Fibroblast of skin of right quadriceps (primary cell): ENCODE results near the gene SECISBP2.

Source experiments
- DNase-seq: peaks from one replicate; pipeline ENCODE4 v3.0.0-alpha.2; 2013

SECISBP2 gene

GRCh38 chr9:89309608-89310474 lies 8.5 kb upstream of the SECISBP2 start:
- DNase-seq, result no peak

GRCh38 chr9:89310475-89311345 lies 7.6 kb upstream of the SECISBP2 start, which contains the start of gene CKS2:
CKS2 (plus strand) TSS chr9:89311195; CDS start chr9:89311293, 98 bp downstream.
- DNase-seq, result peak; percentile 100

- no peak for DNase-seq
These were observed 6.7 kb upstream of the SECISBP2 start for GRCh38 chr9:89311346-89312221.

GRCh38 chr9:89312222-89312571 lies 6.1 kb upstream of the SECISBP2 start:
- no peak for DNase-seq

GRCh38 chr9:89313842-89314241 lies 4.5 kb upstream of the SECISBP2 start:
- DNase-seq, result peak; percentile 33

- DNase-seq, result no peak
These were observed 3.3 kb upstream of the SECISBP2 start for GRCh38 chr9:89314955-89315354.

- no peak for DNase-seq
These were observed 2.8 kb upstream of the SECISBP2 start for GRCh38 chr9:89315482-89315881.

- DNase-seq, result no peak
These were observed 1.0 kb upstream of the SECISBP2 start for GRCh38 chr9:89317282-89317681.

- no peak for DNase-seq
These were observed 960 bp downstream of the SECISBP2 start for GRCh38 chr9:89319015-89319905.

GRCh38 chr9:89323390-89323789 lies 5.1 kb downstream of the SECISBP2 start:
- no peak for DNase-seq

- no peak for DNase-seq
These were observed 7.4 kb downstream of the SECISBP2 start for GRCh38 chr9:89325733-89326132.

GRCh38 chr9:89328064-89328463 lies 9.8 kb downstream of the SECISBP2 start:
- DNase-seq, result no peak

- no peak for DNase-seq
These were observed 11.6 kb downstream of the SECISBP2 start for GRCh38 chr9:89329917-89330316.

- DNase-seq, result no peak
These were observed 12.2 kb downstream of the SECISBP2 start for GRCh38 chr9:89330513-89330912.

- no peak for DNase-seq
These were observed 21.5 kb downstream of the SECISBP2 start for GRCh38 chr9:89339807-89340206.

GRCh38 chr9:89340332-89340731 lies 22.0 kb downstream of the SECISBP2 start:
- no peak for DNase-seq

- DNase-seq, result no peak
These were observed 23.9 kb downstream of the SECISBP2 start for GRCh38 chr9:89342213-89342612.

GRCh38 chr9:89342948-89343347 lies 24.6 kb downstream of the SECISBP2 start:
- no peak for DNase-seq

GRCh38 chr9:89343812-89344211 lies 25.5 kb downstream of the SECISBP2 start:
- peak; percentile 9 for DNase-seq

- DNase-seq, result no peak
These were observed 27.2 kb downstream of the SECISBP2 start for GRCh38 chr9:89345476-89345875.

- no peak for DNase-seq
These were observed 28.4 kb downstream of the SECISBP2 start for GRCh38 chr9:89346696-89347095.

- DNase-seq, result no peak
These were observed 29.4 kb downstream of the SECISBP2 start for GRCh38 chr9:89347651-89348050.
